ENCODE data around the gene PLK5.
A peak's percentile ranks its signal among the peaks of the same experiment; 100 is the strongest.
"Not testable (repeated sequence)": the region's sequence is repeated elsewhere in the genome, so short reads cannot be mapped to it uniquely, and the experiment has no call there.

The PLK5 gene

DNA sequence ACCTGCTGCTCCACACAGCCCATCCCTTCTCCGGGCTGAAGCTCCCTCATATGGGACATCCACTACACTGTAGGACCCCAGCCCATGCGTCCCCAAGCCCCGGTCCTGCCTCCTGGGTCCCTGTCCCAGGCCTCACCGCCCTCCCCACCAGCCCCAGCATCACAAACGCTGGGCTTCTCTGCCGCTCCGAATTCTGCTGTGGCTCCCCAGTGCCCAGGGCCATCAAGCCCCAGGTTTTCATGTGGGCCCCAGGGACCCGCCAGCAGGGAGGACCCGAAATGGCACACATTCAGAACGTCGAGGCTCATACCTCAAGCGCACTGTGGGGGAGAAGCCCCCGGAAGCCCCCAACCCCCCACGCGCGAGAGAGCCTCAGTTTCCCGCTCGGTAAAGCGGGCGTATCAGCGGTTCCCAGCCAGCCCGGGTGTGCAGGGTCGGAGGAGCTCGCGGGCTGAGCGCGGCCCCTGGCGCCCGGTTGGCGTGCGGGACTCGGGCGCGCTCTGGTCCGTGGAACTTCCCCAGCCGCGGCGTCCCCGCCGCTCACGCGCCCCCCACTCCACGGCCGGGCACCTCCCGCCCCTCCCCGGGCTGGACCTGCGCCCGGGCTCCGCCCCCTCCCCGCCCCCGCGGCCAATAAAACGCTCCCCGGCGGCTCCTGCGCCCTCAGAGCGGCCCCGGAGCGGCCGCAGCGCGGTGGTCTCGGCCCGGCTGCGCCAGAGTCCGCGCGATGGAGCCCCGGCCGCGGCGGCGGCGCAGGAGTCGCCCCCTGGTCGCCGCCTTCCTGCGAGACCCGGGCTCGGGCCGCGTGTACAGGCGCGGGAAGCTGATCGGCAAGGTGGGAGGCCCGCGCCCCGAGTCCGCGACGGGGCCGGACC lies at the start of gene PLK5:
Gene PLK5, plus strand, starts transcription at position 666 of the 875 bp plus-strand sequence. CDS start 2,920 bp downstream, outside the sequence.
- DNase-seq (ENCODE audit: low read depth) = no peak

DNA sequence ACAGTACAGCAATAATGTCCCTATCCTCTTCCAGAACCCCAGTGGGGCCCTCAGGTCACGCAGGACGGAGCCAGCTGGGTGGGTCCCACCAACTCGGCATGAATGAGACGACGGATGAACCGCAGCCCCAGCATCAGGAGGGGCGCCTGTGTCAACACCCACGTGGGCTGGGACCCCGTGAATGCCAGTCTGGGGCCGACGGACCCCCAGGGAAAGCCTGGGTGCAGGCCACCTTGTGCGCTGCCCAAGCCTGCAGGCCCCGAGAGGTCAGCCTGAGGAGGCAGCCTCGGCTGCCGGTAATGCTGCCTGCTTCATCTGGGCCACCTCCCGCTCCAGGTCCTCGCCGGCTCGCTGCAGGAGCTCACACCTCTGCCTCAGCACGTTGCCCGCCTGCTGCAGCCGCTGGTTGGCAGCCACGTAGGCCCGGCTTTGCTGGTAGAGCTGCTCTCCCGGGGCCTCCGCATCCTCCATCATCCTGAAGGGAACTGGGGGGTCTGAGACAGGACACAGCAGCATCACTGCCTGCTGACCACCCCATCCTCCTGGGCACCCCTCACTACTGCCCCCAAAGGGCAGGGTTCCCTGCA lies 49.0 kb upstream of the PLK5 start:
- no peak for DNase-seq (ENCODE audit: low read depth)

DNA sequence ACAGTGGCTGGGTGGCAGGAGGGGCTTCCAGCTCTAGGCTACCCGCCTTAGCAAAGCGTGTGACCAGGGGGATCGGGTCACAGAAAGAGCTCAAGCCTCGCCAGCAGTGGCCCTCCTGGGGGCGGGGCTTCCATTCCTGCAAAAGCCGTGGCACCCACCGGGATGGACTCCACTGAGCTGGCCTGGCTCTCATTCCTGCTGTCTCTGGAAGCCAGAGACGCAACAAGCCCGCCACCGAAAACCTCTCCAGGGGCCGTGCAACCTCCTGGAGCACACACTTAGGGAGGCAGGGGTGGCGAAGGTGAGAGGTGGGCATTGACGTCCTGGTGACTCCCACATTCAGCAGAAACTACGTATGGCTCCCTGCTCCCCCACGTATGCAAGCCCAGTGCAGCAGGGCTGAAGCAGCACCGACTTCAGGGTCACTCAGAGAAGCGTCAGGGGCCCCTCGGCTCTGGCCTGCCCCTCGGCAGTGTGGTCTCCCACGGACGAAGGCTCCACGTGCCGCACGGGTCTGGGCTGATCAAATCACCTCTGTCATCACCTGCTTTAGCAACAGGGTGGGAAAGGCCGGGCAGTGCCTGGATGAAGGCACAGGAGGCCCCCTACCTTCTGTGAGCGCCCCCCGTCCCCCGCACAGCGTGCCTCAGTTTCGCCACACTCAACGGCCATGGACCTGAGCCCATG lies 48.0 kb upstream of the PLK5 start:
- no peak for DNase-seq (ENCODE audit: low read depth)

DNA sequence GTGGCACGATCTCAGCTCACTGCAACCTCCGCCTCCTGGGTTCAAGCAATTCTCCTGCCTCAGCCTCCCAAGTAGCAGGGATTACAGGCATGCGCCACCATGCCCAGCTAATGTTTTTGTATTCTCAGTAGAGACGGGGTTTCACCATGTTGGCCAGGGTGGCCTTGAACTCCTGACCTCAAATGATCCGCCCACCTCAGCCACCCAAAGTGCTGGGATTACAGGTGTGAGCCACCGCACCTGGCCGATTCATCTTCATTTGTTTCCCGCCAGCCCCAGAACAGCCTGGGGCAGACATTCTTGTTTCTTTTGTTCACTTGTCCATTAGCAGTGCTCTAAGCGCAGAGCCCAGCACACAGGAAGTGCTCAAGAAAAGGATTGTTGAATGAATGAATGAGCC lies 46.8 kb upstream of the PLK5 start:
- DNase-seq (ENCODE audit: low read depth) = not testable (repeated sequence)

DNA sequence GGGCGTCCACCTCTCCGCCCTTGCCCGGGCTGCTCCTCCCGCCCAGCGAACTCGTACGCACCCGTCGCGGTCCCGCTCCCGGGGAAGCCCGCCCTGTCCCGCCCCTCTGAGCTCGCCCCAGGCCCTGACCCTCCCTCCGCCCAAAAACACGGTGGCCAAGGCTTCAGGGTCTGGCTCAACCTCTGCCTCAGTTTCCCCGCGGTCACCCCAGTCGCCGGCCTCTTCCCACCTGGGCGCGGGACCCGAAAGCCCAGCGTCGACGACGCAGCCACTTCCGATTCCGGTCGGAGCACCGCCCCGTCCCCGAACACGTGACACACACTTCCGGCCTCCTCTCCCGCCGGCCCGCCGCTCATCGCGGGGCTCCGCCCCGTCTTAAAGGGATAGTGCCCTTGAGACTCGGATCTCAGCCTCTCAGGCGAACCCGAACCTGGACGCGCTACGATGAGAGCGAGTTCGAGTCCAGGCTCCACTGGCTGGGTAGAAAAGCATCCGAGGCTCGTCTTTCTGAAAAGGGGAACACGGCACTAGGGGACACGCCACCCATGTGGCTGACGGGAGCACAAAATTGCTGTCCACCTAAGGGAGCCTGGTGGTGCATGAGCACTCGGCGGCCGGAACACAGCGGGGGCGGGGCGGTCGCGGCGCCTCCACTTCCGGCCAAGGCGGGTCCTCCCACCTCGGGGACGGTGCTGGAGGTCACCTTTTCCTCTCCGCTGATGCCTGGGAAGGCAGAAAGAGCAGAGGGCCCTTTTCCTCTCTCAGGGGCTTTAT lies 44.8 kb upstream of the PLK5 start, which contains the start of gene C19orf25:
Gene C19orf25, minus strand, starts transcription at position 282 of the 774 bp plus-strand sequence. CDS start 312 bp downstream, outside the sequence.
- peak; percentile 95 for DNase-seq (ENCODE audit: low read depth)

- no peak for DNase-seq (ENCODE audit: low read depth)
Measured at GRCh38 chr19:1481224-1481892, 42.5 kb upstream of the PLK5 start.

GRCh38 chr19:1481893-1482360 lies 42.0 kb upstream of the PLK5 start:
- DNase-seq (ENCODE audit: low read depth) = no peak

- DNase-seq (ENCODE audit: low read depth) = no peak
Measured at GRCh38 chr19:1482361-1483130, 41.3 kb upstream of the PLK5 start.

DNA sequence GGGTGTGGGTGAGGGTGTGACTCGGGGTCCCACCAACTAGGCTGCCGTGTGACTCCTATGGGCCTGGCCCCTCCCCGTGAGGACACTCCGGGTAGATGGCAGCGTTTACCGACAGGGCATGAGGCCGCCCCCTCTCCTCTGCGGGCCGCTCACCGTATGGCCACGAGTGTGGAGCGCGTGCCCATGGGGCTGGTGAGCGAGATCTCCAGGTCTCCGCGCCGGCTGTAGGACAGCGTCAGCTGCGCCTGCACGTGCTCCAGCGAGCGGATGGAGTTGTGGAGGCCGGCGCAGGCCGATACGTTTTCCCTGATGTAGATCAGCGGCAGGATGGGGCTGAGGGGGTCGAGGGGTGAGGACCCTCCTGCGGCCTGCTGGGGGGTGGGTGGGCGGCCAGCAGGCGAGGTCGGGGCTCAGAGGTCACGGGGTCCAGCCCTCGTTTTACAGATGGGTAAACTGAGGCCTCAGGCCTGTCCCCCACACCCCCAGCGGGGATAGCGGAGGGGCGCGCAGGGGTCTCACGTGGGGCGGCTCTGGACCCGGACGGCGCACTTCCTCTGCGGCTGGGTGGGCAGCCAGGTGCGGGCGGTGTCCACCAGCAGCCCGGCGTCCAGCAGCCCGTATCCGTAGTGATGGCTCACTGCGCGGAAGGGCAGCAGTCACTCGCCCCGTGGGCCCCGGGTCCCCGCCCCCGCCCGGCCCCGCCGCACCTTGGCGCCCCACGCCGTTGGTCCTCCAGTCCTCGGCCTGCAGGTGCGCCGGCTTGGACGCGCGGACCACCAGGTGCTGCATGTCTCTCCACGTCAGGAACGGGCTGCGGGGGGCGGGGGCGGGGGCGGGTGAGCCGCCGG lies 40.5 kb upstream of the PLK5 start:
- no peak for DNase-seq (ENCODE audit: low read depth)

DNA sequence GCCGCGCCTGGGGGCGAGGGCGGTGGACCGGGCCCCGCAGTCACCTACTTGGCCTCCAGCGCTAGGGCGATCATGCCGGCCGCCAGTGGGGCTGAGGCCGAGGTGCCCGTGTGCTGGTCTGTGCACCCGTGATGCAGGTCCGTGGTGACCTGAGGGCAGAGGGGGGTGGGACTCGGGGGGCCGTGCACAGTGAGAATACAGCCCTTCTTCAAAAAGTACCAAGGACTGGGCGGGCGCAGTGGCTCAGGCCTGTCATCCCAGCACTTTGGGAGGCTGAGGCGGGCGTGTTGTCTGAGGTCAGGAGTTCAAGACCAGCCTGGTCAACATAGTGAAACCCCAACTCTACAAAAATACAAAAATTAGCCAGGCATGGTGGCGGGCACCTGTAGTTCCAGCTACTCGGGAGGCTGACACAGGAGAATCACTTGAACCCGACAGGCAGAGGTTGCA lies 39.9 kb upstream of the PLK5 start:
- no peak for DNase-seq (ENCODE audit: low read depth)

DNA sequence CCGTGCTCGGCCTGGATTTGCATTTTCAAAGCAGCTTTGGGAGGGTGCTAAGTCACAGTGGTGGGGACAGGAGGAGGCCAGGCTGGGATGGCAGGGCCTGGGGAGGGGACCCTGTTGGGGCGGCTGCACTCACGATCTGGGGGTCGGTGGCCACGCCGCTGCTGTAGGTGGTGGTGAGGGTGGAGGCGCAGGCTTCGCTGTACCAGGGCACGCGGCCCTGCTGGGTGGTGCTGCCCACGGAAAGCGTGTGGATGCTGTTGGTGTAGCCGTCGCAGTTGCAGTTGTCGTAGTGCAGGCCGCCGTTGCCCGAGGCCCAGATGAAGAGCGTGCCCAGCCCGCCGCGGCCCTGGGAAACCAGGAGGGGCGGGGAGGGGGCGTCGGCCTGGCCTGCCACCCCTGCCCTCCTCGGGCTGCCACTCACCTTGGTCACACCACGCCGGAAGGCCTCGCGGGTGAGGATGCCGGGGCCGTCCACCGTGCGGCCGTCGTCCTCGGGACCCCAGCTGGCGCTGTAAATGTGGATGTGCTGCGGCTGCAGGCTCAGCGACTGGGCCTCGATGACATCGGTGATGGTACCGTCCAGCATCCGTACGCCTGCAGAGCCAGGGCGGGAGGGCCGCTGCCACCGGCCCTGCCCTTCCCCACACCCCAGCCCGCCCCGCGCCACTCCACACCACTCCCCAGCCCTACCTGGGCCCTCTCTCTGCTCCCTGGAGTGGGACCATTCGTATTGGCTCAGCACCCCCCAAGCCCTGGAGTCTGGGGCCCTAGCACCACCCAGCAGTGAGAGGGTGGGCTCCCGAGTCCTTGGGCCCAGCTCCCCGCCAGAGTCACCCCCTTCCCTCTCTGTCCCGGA lies 36.9 kb upstream of the PLK5 start:
- no peak for DNase-seq (ENCODE audit: low read depth)

GRCh38 chr19:1487576-1488281 lies 36.1 kb upstream of the PLK5 start:
- no peak for DNase-seq (ENCODE audit: low read depth)

- no peak for DNase-seq (ENCODE audit: low read depth)
Measured at GRCh38 chr19:1488282-1488601, 35.6 kb upstream of the PLK5 start.

DNA sequence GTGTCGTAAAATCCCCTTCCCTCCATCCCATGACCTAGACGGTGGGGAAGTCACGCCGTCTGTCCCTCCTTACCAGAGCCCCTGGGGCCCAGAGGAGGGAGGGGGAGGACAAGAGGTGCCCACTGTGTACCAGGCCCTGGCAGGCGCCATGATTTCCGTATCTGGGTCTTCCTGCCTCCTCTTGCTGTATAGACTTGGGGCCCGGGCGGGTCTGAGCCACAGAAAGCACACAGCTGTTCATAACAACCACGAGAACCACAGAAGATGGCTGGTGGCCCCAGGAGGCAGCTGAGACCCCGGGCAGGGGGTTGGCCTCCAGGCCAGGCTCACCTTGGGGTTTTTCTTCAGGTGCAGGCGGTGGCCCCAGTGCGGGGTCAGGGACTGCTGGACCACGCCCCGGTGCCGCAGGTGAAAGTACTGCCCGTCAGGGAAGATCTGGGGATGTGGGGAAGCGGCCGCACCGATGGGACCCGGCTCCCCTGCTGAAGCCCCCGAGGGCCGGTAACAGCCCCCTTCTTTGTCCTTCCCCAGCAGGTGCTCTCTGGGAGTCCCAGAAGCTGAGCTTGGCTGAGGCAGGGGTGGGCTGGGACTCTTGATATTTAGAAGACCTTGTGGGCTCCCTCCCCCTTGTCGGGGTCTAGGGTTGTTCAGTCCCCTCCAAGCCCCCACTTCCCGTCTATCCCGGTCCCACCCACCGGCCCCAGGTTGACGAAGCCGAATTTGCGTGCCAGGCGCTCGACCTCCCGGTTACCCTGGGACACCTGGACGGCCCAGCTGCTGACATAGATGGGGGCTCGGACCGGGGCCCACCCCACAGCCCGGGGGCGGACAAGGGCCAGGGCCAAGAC lies 34.2 kb upstream of the PLK5 start:
- no peak for DNase-seq (ENCODE audit: low read depth)

DNA sequence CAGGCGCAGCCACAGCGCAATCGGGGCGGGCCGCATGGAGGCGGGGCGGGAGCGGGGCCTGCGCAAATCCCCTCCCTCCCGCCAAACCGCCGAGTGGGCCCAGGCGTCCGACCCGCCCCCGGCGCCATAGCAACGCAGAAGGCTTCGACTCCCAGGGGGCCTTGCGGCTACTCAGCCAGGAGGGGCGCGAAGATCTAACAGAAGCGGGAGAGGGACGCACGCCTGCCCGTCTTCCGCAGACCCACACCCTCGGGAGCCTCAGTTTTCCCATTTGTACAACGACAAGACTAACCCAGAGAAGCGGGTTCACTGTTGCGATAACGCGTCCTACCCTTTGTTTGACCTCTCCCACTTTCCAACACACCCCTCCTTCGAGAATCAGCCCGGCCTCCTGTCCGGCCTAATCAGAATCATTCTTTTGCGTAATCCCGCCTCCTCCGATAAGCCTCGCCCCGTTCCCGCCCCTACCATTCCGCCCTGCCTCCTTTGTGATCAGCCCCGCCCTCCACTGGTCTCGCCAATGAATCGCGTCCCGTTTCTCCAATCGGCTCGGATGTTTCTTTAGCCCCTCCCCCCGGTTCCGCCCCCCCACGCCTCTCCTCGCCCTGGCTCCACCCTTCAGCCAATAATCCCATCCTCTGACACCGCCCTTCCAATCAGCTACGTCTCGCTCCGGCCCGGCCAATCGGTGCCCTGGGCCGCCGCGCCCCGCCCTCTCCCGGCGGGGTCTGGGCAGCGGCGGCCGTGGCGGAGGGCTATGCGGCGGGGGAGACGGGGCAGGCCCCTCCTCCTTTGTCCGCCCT lies 33.4 kb upstream of the PLK5 start, which contains the start of gene PCSK4:
Gene PCSK4, minus strand, starts transcription at position 40 of the 803 bp plus-strand sequence. Its CDS starts 4 bp downstream, at position 36.
- DNase-seq (ENCODE audit: low read depth) = peak; percentile 99
